ENCODE measurements around the gene FOXP3. TPM values are rescaled to one million over a fixed set of nuclear protein-coding genes. Genes with fewer than 3 reads are reported as not detected.

Gene FOXP3
- total RNA-seq, 1 experiment from 2014 or later, result 0.15 TPM

DNA sequence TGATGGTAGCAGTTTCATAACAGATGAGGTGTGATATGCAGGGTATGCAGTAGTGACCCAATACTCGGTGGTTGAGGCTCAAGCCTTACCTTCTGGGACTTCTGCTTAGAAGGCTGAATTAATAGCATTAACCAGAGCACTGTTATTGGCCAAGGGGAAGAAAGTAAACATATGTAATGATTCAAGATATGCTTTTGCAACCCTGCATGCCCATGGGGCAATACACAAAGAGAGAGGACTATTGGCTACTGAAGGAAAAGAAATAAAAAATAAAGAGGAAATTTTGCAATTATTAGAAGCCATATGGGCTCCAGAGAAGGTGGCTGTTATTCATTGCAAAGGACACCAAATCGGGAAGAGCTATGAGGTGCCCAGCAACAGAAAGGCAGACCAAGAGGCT is 47.7 kb upstream of the FOXP3 start:
- ChIA-PET POLR2A (no interaction called here), CTCF (no interaction called here), RAD21 (ENCODE audit: low non-redundant PET in 1 of 2, low total read pairs in 2 of 2, uncharacterized antibody in 2 of 2, unreplicated experiment in 2 of 2) (no interaction called here)
- intact Hi-C loops (cut with micrococcal nuclease), result no loop called here
- H3K9me2 ChIP-seq (ENCODE audit: insufficient read depth), result no peaks in the 10 kb centered on the region
- no peak for ATAC-seq
- H3K79me2 ChIP-seq (ENCODE audit: insufficient read depth, low read length), result no peaks in the 10 kb centered on the region
- no TSS peak for BruUV-seq (replicated peaks)
- H3K27me3 ChIP-seq (ENCODE audit: insufficient read depth, low read length), result no peaks in the 10 kb centered on the region
- no peak overlapping the region for H3K9ac ChIP-seq (ENCODE audit: low read length)
- TF ChIP-seq ATF3 (IDR thresholded peaks at IDR 0.05) (no peak), FOSL1 (IDR thresholded peaks at IDR 0.05; ENCODE audit: low read depth) (no peak), EGR1 (IDR thresholded peaks at IDR 0.05; ENCODE audit: low read depth) (no peak), CTCF (IDR thresholded peaks at IDR 0.05 in 2 of 3, conservative IDR thresholded peaks at IDR 0.05 in 1 of 3; ENCODE audit: borderline replicate concordance in 1 of 3, insufficient read depth in 1 of 3, low read depth in 2 of 3, low read length in 2 of 3) (no peak), EZH2phosphoT487 (IDR thresholded peaks at IDR 0.05; ENCODE audit: borderline replicate concordance) (no peak), SIN3A (IDR thresholded peaks at IDR 0.05; ENCODE audit: low read depth) (no peak), POLR2AphosphoS5 (IDR thresholded peaks at IDR 0.05; ENCODE audit: low read depth, low read length) (no peak), YY1 (IDR thresholded peaks at IDR 0.05; ENCODE audit: extremely low read depth, insufficient replicate concordance, low read depth, low read length) (no peak), ELF1 (IDR thresholded peaks at IDR 0.05; ENCODE audit: borderline replicate concordance, low read depth) (no peak), SP1 (IDR thresholded peaks at IDR 0.05; ENCODE audit: low read depth) (no peak)
- TF ChIP-seq, protein P1, sequence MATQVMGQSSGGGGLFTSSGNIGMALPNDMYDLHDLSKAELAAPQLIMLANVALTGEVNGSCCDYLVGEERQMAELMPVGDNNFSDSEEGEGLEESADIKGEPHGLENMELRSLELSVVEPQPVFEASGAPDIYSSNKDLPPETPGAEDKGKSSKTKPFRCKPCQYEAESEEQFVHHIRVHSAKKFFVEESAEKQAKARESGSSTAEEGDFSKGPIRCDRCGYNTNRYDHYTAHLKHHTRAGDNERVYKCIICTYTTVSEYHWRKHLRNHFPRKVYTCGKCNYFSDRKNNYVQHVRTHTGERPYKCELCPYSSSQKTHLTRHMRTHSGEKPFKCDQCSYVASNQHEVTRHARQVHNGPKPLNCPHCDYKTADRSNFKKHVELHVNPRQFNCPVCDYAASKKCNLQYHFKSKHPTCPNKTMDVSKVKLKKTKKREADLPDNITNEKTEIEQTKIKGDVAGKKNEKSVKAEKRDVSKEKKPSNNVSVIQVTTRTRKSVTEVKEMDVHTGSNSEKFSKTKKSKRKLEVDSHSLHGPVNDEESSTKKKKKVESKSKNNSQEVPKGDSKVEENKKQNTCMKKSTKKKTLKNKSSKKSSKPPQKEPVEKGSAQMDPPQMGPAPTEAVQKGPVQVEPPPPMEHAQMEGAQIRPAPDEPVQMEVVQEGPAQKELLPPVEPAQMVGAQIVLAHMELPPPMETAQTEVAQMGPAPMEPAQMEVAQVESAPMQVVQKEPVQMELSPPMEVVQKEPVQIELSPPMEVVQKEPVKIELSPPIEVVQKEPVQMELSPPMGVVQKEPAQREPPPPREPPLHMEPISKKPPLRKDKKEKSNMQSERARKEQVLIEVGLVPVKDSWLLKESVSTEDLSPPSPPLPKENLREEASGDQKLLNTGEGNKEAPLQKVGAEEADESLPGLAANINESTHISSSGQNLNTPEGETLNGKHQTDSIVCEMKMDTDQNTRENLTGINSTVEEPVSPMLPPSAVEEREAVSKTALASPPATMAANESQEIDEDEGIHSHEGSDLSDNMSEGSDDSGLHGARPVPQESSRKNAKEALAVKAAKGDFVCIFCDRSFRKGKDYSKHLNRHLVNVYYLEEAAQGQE (IDR thresholded peaks at IDR 0.05; ENCODE audit: low read depth), result no peak
- DNase-seq (ENCODE audit: low read depth, low spot score), result no peak
- no peak overlapping the region for H3K4me2 ChIP-seq (ENCODE audit: low read length)
- no peaks in the 10 kb centered on the region for H3K9me3 ChIP-seq (ENCODE audit: control insufficient read depth in 1 of 2, insufficient read depth in 1 of 2, low read depth in 1 of 2, low read length in 2 of 2)
- no peak overlapping the region for H3K27ac ChIP-seq (ENCODE audit: low read depth, low read length)
- H3K36me3 ChIP-seq (ENCODE audit: control insufficient read depth in 1 of 2, insufficient read depth in 2 of 2, low read length in 2 of 2), result no peaks in the 10 kb centered on the region
- H2AFZ ChIP-seq (ENCODE audit: low read depth, low read length, poor library complexity, severe bottlenecking), result no peak overlapping the region
- no peak overlapping the region for H3K4me3 ChIP-seq (replicated peaks in 1 of 2; ENCODE audit: low read depth in 1 of 2, low read length in 2 of 2)
- H4K20me1 ChIP-seq (ENCODE audit: insufficient read depth), result no peaks in the 10 kb centered on the region
- H3K4me1 ChIP-seq (ENCODE audit: control insufficient read depth in 1 of 2, insufficient read depth in 2 of 2, low read length in 2 of 2), result no peaks in the 10 kb centered on the region

Data from HCT116 (cell line).